Mucosa of descending colon (tissue), 3 donors: ENCODE measurements around the gene CHIT1. TPM values are rescaled to one million over a fixed set of nuclear protein-coding genes. Genes with fewer than 3 reads are reported as not detected.

Experiments
- ATAC-seq: fragments of 200-7000 bp; cut with Tn5 transposase; one replicate; pipeline ENCODE4 v1.9.1; 2020; ENCODE audit warnings: mild to moderate bottlenecking, moderate library complexity
- DNase-seq, 3 donors: peaks; one replicate each; pipeline ENCODE4 v3.0.0-alpha.2; 2020
- H3K36me3 ChIP-seq: fragments of 200-600 bp; one replicate; pipeline ENCODE4 v1.8.0; 2021; ENCODE audit warnings: low read depth, mild to moderate bottlenecking
- H3K4me1 ChIP-seq: fragments of 200-600 bp; one replicate; pipeline ENCODE4 v1.8.0; 2021; ENCODE audit warnings: low read depth, mild to moderate bottlenecking
- H3K4me3 ChIP-seq: fragments of 200-600 bp; one replicate; pipeline ENCODE4 v1.8.0; 2021; ENCODE audit warnings: mild to moderate bottlenecking
- H3K9me3 ChIP-seq: fragments of 200-600 bp; one replicate; pipeline ENCODE4 v1.8.0; 2021; ENCODE audit warnings: mild to moderate bottlenecking
- CTCF ChIP-seq: fragments of 200-600 bp; IDR thresholded peaks from one replicate; pipeline ENCODE4 v1.8.0; 2022; ENCODE audit warnings: antibody characterized with exemption, mild to moderate bottlenecking
- intact Hi-C, 2 donors: fragments of 100-400 bp; cut with DNase I in 1 of 2; cut with micrococcal nuclease in 1 of 2; formaldehyde crosslinking; loops; one replicate each; pipeline versions ENCODE4 v1.11.0 to v1.11.1; 2022; cut with DNase I, micrococcal nuclease
- total RNA-seq, 3 donors: library from RNA; stranded (reverse); fragmentation: NEBNext Ultra II Directional in 2 of 3; extraction: Animal tissue kit (Norgen Biotek cat#: 25700) in 2 of 3; gene quantifications; one replicate each; pipeline versions ENCODE4 v1.2.1 to v1.2.4, GENCODE V29; 2021 to 2023
- donor health status: DM: no; HTN: no; CAD: no; lungs with moderate emphysema.
- donor health status: DM: no; HTN: no; CAD: no.
- donor health status: DM: no; HTN: yes; CAD: no.

Gene CHIT1
- total RNA-seq, 3 donors from 2014 or later, result 0.13 to 0.96 TPM; not detected in 1

DNA sequence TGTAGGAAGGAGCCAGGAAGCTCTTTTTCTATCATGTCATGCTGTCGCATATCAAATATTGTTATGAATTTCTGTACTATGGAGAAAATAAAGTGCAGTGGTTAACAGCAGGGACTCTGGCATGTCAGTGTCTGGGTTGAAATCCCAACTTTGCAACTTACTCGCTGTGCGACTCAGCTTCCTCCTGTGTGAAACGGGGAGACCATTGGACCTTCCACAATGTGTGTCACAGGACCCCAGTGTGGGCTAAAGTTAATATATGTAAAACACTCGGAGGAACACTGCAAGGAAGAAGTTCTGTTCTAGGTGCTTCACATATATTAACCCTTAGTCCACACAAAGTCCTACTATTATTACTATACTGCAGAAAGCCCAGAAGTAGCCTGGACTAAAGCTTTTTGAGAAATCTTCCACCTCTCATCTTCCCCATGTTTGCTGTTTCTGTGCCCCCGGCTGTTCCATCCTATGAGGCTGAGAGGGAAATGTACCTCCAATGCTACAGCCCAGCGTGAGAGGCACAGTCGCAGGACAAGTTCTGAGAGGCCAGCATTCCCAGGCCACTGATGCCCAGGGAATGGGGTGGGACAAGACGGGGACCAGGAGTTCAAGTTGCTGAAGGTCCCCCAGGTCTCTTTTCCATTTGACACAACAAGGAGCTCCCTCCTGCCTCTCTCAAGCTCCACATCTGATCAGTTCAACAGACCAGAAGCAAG, 1.9 kb downstream of the CHIT1 start:
- ATAC-seq, result no peak
- TF ChIP-seq CTCF, result no peak
- Histone ChIP-seq H3K4me3 (no peak overlapping the region), H3K4me1 (no peaks in the 10 kb centered on the region), H3K9me3 (no peaks in the 10 kb centered on the region), H3K36me3 (no peaks in the 10 kb centered on the region)
- intact Hi-C loops, result no loop called here
- no peak for DNase-seq

DNA sequence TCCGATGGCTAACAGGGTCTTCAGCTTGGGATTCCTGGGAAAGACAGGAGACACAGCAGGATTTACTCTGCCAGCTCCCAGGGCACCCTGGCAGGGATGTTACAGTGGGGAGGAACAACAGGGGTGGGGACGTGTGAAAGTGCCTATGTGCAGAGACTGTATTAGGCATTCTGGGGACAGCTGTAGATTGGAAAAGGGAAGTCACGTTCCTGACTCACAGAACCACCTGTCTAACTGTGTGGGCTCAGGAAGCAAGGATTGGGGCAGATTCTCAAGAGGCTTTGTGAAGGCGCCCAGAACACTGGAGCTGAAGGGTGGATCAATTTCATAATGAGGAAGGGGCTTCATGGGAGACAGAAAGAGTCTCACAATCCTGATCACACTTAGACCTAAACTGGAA, 4.4 kb downstream of the CHIT1 start:
- DNase-seq, result no peak
- no peaks in the 10 kb centered on the region for H3K4me1 ChIP-seq
- no peak overlapping the region for H3K4me3 ChIP-seq
- intact Hi-C loops, result no loop called here
- no peaks in the 10 kb centered on the region for H3K9me3 ChIP-seq
- H3K36me3 ChIP-seq, result no peaks in the 10 kb centered on the region
- TF ChIP-seq CTCF, result no peak
- ATAC-seq, result no peak

- TF ChIP-seq CTCF, result no peak
- no peaks in the 10 kb centered on the region for H3K9me3 ChIP-seq
- ATAC-seq, result no peak
- intact Hi-C loops, result no loop called here
- no peak for DNase-seq
- no peak overlapping the region for H3K4me3 ChIP-seq
- no peaks in the 10 kb centered on the region for H3K4me1 ChIP-seq
- H3K36me3 ChIP-seq, result no peaks in the 10 kb centered on the region
These were observed 6.3 kb downstream of the CHIT1 start for GRCh38 chr1:203223012-203223775.

DNA sequence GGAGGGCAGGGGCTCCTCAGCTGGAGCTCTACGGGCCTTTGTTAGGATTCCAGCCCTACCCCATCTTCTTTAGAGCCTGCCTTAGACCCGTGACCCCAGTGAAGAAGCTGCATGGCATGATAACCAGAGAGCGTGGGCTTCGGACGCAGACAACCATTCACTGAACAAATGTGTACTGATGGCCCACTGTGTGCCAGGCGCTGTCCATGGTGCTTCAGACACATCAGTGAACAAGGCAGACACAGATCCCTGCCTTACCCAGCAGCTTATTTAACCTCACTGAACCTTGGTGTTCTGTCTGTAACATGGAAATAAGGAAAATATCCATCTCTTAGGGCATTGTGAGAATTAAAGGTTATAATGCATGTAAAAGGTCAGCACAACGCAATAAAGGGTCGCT, 9.5 kb downstream of the CHIT1 start:
- H3K4me1 ChIP-seq, result no peaks in the 10 kb centered on the region
- no peak overlapping the region for H3K4me3 ChIP-seq
- no peaks in the 10 kb centered on the region for H3K36me3 ChIP-seq
- no peak for TF ChIP-seq CTCF
- H3K9me3 ChIP-seq, result no peaks in the 10 kb centered on the region
- intact Hi-C loops, result loop anchor here (5.0 kb wide), 2 partner anchors 103 to 178 kb away; no protein-coding TSS in a partner anchor
- DNase-seq, result no peak
- ATAC-seq, result no peak

- Histone ChIP-seq H3K9me3 (no peaks in the 10 kb centered on the region), H3K4me1 (no peaks in the 10 kb centered on the region), H3K4me3 (no peak overlapping the region), H3K36me3 (no peaks in the 10 kb centered on the region)
- ATAC-seq (no peak), DNase-seq (no peak)
- TF ChIP-seq CTCF, result no peak
- intact Hi-C loops, result loop anchor here (5.0 kb wide), 2 partner anchors 102 to 177 kb away; no protein-coding TSS in a partner anchor
These were observed 10.3 kb downstream of the CHIT1 start for GRCh38 chr1:203219171-203219570.
